ENCODE results near the gene TRAPPC10. TPM values are rescaled to one million over a fixed set of nuclear protein-coding genes. Genes with fewer than 3 reads are reported as not detected.
A peak's percentile ranks its signal among the peaks of the same experiment; 100 is the strongest.

The TRAPPC10 gene
- total RNA-seq, 1 experiment from 2014 or later: 28.8 TPM

DNA sequence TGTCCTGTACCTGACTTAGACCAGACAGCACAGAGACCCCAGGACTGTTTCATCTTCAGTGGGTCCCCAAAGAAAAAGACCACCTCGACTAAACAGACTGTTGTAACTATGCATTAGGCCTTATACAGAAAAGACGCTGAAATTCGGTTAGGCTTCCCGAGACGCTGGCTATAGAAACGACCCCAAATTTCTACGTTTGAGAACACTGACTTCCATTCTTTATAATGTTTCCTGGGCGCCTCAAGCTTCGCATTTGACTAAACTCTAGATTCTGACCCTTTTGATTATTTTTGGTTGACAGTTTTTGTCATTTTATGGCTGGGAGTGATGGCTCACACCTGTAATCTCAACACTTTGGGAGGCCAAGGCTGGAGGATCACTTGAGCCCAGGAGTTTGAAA is 986 bp upstream of the TRAPPC10 start:
- CTCF ChIA-PET: no interaction called here
- Mint-ChIP-seq H3K36me3 (ENCODE audit: insufficient read depth, unreplicated experiment) (peaks cover 24% of the 10 kb centered on the region), H3K27ac (ENCODE audit: unreplicated experiment) (peak overlapping the region; percentile 81), H3K4me3 (ENCODE audit: low read depth, unreplicated experiment) (peak overlapping the region; percentile 74), H3K9me3 (ENCODE audit: low read depth, unreplicated experiment) (no peaks in the 10 kb centered on the region), H3K4me1 (ENCODE audit: low read depth, unreplicated experiment) (no peaks in the 10 kb centered on the region), H3K27me3 (ENCODE audit: unreplicated experiment) (no peaks in the 10 kb centered on the region)
- TF ChIP-seq, protein P1, sequence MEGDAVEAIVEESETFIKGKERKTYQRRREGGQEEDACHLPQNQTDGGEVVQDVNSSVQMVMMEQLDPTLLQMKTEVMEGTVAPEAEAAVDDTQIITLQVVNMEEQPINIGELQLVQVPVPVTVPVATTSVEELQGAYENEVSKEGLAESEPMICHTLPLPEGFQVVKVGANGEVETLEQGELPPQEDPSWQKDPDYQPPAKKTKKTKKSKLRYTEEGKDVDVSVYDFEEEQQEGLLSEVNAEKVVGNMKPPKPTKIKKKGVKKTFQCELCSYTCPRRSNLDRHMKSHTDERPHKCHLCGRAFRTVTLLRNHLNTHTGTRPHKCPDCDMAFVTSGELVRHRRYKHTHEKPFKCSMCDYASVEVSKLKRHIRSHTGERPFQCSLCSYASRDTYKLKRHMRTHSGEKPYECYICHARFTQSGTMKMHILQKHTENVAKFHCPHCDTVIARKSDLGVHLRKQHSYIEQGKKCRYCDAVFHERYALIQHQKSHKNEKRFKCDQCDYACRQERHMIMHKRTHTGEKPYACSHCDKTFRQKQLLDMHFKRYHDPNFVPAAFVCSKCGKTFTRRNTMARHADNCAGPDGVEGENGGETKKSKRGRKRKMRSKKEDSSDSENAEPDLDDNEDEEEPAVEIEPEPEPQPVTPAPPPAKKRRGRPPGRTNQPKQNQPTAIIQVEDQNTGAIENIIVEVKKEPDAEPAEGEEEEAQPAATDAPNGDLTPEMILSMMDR (IDR thresholded peaks at IDR 0.05; ENCODE audit: unreplicated experiment): no peak
- intact Hi-C loops (cut with micrococcal nuclease; ENCODE audit: unreplicated experiment): no loop called here
- TSS peak; percentile 86 for BruUV-seq (replicated peaks)
- DNase-seq: no peak

DNA sequence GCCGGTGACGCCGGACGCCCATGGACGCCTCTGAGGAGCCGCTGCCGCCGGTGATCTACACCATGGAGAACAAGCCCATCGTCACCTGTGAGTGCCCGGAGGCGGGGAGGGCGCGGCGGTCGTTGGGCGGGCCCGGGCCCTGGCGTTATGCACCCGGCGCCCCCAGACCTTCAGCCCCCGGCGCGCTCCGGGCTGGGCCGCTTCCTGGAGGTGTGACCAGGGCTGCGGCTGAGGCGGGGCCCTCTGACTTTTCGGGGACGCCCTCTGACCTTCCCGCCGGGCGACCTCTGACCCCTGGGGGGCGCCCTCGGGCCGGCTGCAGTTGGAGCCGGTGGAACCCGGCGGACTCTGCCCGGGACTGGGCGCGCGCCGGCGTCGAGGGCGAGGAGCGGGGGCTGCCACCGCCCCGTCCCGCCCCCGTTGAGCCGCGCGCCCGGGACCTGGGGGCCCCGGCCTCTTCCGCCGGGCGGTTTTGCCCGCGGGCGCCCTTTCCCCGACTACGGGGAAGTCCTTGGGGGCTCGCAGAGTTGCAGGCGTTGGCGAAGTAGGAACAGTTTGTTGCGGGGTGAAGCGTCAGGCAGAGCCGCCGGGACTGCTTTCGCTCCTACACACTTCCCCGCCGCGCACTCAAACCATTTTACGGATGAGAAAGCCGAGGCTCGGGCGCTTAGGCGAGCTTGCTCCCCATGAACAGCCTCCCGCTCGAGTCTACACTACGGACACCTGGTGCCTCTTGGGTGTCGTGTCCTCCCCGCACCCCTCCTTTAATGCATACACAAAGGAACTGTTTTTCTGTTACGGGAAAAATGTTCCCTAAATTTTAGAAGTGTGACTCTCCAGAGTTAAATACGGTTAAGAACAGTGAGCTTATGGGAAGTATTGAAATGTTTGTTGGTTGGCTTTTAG is 618 bp downstream of the TRAPPC10 start:
- Mint-ChIP-seq H3K27me3 (ENCODE audit: unreplicated experiment) (no peaks in the 10 kb centered on the region), H3K36me3 (ENCODE audit: insufficient read depth, unreplicated experiment) (peaks cover 24% of the 10 kb centered on the region), H3K4me3 (ENCODE audit: low read depth, unreplicated experiment) (peak overlapping the region; percentile 74), H3K4me1 (ENCODE audit: low read depth, unreplicated experiment) (no peaks in the 10 kb centered on the region), H3K27ac (ENCODE audit: unreplicated experiment) (peak overlapping the region; percentile 73), H3K9me3 (ENCODE audit: low read depth, unreplicated experiment) (no peaks in the 10 kb centered on the region)
- DNase-seq: peak; percentile 33
- CTCF ChIA-PET: no interaction called here
- TF ChIP-seq, protein P1 (IDR thresholded peaks at IDR 0.05; ENCODE audit: unreplicated experiment): no peak
- intact Hi-C loops (cut with micrococcal nuclease; ENCODE audit: unreplicated experiment): no loop called here
- BruUV-seq (replicated peaks): no TSS peak

DNA sequence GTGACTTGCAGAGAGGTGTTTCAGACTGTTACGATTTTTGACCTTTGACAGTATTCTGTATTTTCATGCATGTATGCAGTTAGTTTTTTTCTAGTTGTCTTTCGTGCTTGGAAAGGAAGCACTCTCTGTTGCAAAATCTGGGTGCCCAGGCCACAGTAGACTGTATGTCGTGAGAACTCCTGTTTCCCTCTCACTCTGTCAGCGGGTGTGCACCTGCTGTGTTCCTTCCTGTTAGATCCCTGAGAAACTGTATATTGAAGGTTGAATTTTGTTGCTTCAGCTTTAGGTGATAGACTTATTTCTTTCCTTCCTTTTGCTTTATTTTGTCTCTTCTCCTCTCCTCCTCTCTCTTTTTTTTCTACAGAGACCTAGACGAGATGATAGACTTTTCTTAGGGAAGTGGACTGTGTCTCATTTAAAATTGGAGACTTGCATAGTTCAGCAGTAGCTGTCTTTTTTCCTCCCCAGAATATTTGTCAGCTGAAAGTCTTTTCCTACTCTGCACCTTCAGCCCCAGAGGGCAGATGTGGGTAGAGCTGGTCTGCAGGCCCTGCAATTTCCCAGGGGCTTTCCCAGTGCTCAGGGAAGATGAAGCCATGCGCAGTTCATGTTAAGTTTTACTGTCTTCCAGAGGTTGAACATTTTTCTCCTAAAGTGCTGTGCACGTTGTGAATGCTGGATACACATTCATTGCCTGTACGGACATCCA is 1.4 kb downstream of the TRAPPC10 start:
- no peaks in the 10 kb centered on the region for H3K27me3 Mint-ChIP-seq (ENCODE audit: unreplicated experiment)
- no peaks in the 10 kb centered on the region for H3K9me3 Mint-ChIP-seq (ENCODE audit: low read depth, unreplicated experiment)
- peak overlapping the region; percentile 73 for H3K27ac Mint-ChIP-seq (ENCODE audit: unreplicated experiment)
- intact Hi-C loops (cut with micrococcal nuclease; ENCODE audit: unreplicated experiment): no loop called here
- CTCF ChIA-PET: no interaction called here
- peaks cover 24% of the 10 kb centered on the region for H3K36me3 Mint-ChIP-seq (ENCODE audit: insufficient read depth, unreplicated experiment)
- peak overlapping the region; percentile 74 for H3K4me3 Mint-ChIP-seq (ENCODE audit: low read depth, unreplicated experiment)
- TF ChIP-seq, protein P1 (IDR thresholded peaks at IDR 0.05; ENCODE audit: unreplicated experiment): no peak
- H3K4me1 Mint-ChIP-seq (ENCODE audit: low read depth, unreplicated experiment): no peaks in the 10 kb centered on the region
- DNase-seq: no peak
- TSS peak; percentile 42 for BruUV-seq (replicated peaks)

- CTCF ChIA-PET: no interaction called here
- Mint-ChIP-seq H3K4me1 (ENCODE audit: low read depth, unreplicated experiment) (no peaks in the 10 kb centered on the region), H3K36me3 (ENCODE audit: insufficient read depth, unreplicated experiment) (peaks cover 14% of the 10 kb centered on the region), H3K27ac (ENCODE audit: unreplicated experiment) (no peak overlapping the region), H3K27me3 (ENCODE audit: unreplicated experiment) (no peaks in the 10 kb centered on the region), H3K9me3 (ENCODE audit: low read depth, unreplicated experiment) (no peaks in the 10 kb centered on the region), H3K4me3 (ENCODE audit: low read depth, unreplicated experiment) (no peak overlapping the region)
- TF ChIP-seq, protein P1 (IDR thresholded peaks at IDR 0.05; ENCODE audit: unreplicated experiment): no peak
- intact Hi-C loops (cut with micrococcal nuclease; ENCODE audit: unreplicated experiment): no loop called here
- no peak for DNase-seq
- no TSS peak for BruUV-seq (replicated peaks)
Measured at GRCh38 chr21:44017601-44018000, 5.5 kb downstream of the TRAPPC10 start.

Measured in Calu3 (cell line).